Measurements from ENCODE around the gene HIVEP3. TPM values are rescaled to one million over a fixed set of nuclear protein-coding genes. Genes with fewer than 3 reads are reported as not detected.

HIVEP3 gene
- polyA plus RNA-seq, 6 donors from 2014 or later, result 0.83 to 2.1 (median 1.3) TPM

GRCh38 chr1:41633764-41634163, 285.0 kb downstream of the HIVEP3 start:
- Mint-ChIP-seq H3K27ac (peak overlapping the region in 3 of 6 donors; percentile 19 to 91 (median 21)), H3K4me3 (no peak overlapping the region), H3K9me3 (no peaks in the 10 kb centered on the region), H3K36me3 (peaks cover 0 to 4% of the 10 kb centered on the region in 2 donors), H3K27me3 (no peaks in the 10 kb centered on the region), H3K4me1 (peaks cover 13 to 46% (median 35%) of the 10 kb centered on the region in 3 donors)
- DNase-seq (no peak), ATAC-seq (ENCODE audit: low read depth in 2 of 2) (no peak)

- no peak overlapping the region for H3K4me3 Mint-ChIP-seq
- H3K27me3 Mint-ChIP-seq, result no peaks in the 10 kb centered on the region
- no peaks in the 10 kb centered on the region for H3K9me3 Mint-ChIP-seq
- H3K4me1 Mint-ChIP-seq, result peaks cover 16 to 48% (median 36%) of the 10 kb centered on the region in 3 donors
- ATAC-seq (ENCODE audit: low read depth in 2 of 2) (no peak), DNase-seq (no peak)
- peaks cover 3 to 12% of the 10 kb centered on the region in 2 donors for H3K36me3 Mint-ChIP-seq
- H3K27ac Mint-ChIP-seq, result peak overlapping the region in 5 of 6 donors; percentile 20 to 91 (median 57)
Observed at GRCh38 chr1:41632781-41633575, 285.7 kb downstream of the HIVEP3 start.

- H3K27me3 Mint-ChIP-seq, result no peaks in the 10 kb centered on the region
Observed at GRCh38 chr1:41631971-41632370, 286.8 kb downstream of the HIVEP3 start.

GRCh38 chr1:41631154-41631553, 287.6 kb downstream of the HIVEP3 start:
- DNase-seq (no peak), ATAC-seq (ENCODE audit: low read depth in 2 of 2) (no peak)
- H3K9me3 Mint-ChIP-seq, result no peaks in the 10 kb centered on the region
- no peak overlapping the region for H3K4me3 Mint-ChIP-seq
- peaks cover 3 to 18% of the 10 kb centered on the region in 2 donors for H3K36me3 Mint-ChIP-seq
- H3K27ac Mint-ChIP-seq, result peak overlapping the region in 2 of 6 donors; percentile 28 to 43
- H3K27me3 Mint-ChIP-seq, result no peaks in the 10 kb centered on the region
- peaks cover 19 to 47% (median 28%) of the 10 kb centered on the region in 3 donors for H3K4me1 Mint-ChIP-seq

More at GRCh38 chr1:41631971-41632370, 286.8 kb downstream of the HIVEP3 start:
- Mint-ChIP-seq H3K4me3 (no peak overlapping the region), H3K27ac (peak overlapping the region in 4 of 6 donors; percentile 8 to 50 (median 28)), H3K4me1 (peaks cover 18 to 48% (median 30%) of the 10 kb centered on the region in 3 donors), H3K36me3 (peaks cover 3 to 18% of the 10 kb centered on the region in 2 donors), H3K9me3 (no peaks in the 10 kb centered on the region)
- DNase-seq, result no peak
- ATAC-seq (ENCODE audit: low read depth in 2 of 2), result no peak

GRCh38 chr1:41629571-41629970, 289.2 kb downstream of the HIVEP3 start:
- no peak overlapping the region for H3K4me3 Mint-ChIP-seq
- peaks cover 22 to 40% (median 23%) of the 10 kb centered on the region in 3 donors for H3K4me1 Mint-ChIP-seq
- H3K36me3 Mint-ChIP-seq, result peaks cover 3 to 18% of the 10 kb centered on the region in 2 donors
- H3K27me3 Mint-ChIP-seq, result no peaks in the 10 kb centered on the region
- H3K9me3 Mint-ChIP-seq, result no peaks in the 10 kb centered on the region
- ATAC-seq (ENCODE audit: low read depth in 2 of 2) (no peak), DNase-seq (no peak)
- H3K27ac Mint-ChIP-seq, result peak overlapping the region in 2 of 6 donors; percentile 28 to 78

- H3K4me3 Mint-ChIP-seq, result no peak overlapping the region
- H3K36me3 Mint-ChIP-seq, result peaks cover 3 to 18% of the 10 kb centered on the region in 2 donors
- H3K9me3 Mint-ChIP-seq, result no peaks in the 10 kb centered on the region
- peak overlapping the region in 2 of 6 donors; percentile 15 to 76 for H3K27ac Mint-ChIP-seq
- ATAC-seq (ENCODE audit: low read depth in 2 of 2) (no peak), DNase-seq (no peak)
- no peaks in the 10 kb centered on the region for H3K27me3 Mint-ChIP-seq
- peaks cover 23 to 39% (median 26%) of the 10 kb centered on the region in 3 donors for H3K4me1 Mint-ChIP-seq
Observed at GRCh38 chr1:41629141-41629540, 289.6 kb downstream of the HIVEP3 start.

GRCh38 chr1:41627491-41628280, 291.0 kb downstream of the HIVEP3 start:
- Mint-ChIP-seq H3K27me3 (no peaks in the 10 kb centered on the region), H3K4me1 (peaks cover 32 to 46% (median 36%) of the 10 kb centered on the region in 3 donors), H3K27ac (peak overlapping the region in 2 of 6 donors; percentile 30 to 62), H3K36me3 (peaks cover 3 to 18% of the 10 kb centered on the region in 2 donors), H3K9me3 (no peaks in the 10 kb centered on the region), H3K4me3 (no peak overlapping the region)
- ATAC-seq (ENCODE audit: low read depth in 2 of 2) (no peak), DNase-seq (no peak)

GRCh38 chr1:41626616-41627375, 291.9 kb downstream of the HIVEP3 start:
- peak overlapping the region in 2 of 6 donors; percentile 30 to 80 for H3K27ac Mint-ChIP-seq
- peaks cover 3 to 18% of the 10 kb centered on the region in 2 donors for H3K36me3 Mint-ChIP-seq
- ATAC-seq (ENCODE audit: low read depth in 2 of 2), result no peak
- H3K27me3 Mint-ChIP-seq, result no peaks in the 10 kb centered on the region
- DNase-seq, result no peak
- H3K4me3 Mint-ChIP-seq, result no peak overlapping the region
- H3K9me3 Mint-ChIP-seq, result no peaks in the 10 kb centered on the region
- peaks cover 36 to 46% (median 42%) of the 10 kb centered on the region in 3 donors for H3K4me1 Mint-ChIP-seq

- Mint-ChIP-seq H3K4me3 (no peak overlapping the region), H3K36me3 (peaks cover 3 to 18% of the 10 kb centered on the region in 2 donors), H3K4me1 (peaks cover 37 to 48% (median 42%) of the 10 kb centered on the region in 3 donors), H3K27me3 (no peaks in the 10 kb centered on the region), H3K27ac (peak overlapping the region in 4 of 6 donors; percentile 28 to 80 (median 42)), H3K9me3 (no peaks in the 10 kb centered on the region)
- ATAC-seq (ENCODE audit: low read depth in 2 of 2) (no peak), DNase-seq (no peak)
Observed at GRCh38 chr1:41626146-41626545, 292.6 kb downstream of the HIVEP3 start.

GRCh38 chr1:41623736-41624135, 295.0 kb downstream of the HIVEP3 start:
- H3K9me3 Mint-ChIP-seq, result no peaks in the 10 kb centered on the region
- no peaks in the 10 kb centered on the region for H3K27me3 Mint-ChIP-seq
- H3K4me1 Mint-ChIP-seq, result peaks cover 49 to 52% (median 52%) of the 10 kb centered on the region in 3 donors
- ATAC-seq (ENCODE audit: low read depth in 2 of 2), result peak in 1 of 2 donors; percentile 1
- H3K27ac Mint-ChIP-seq, result peak overlapping the region; percentile 4 to 97 (median 89)
- no peak for DNase-seq
- H3K36me3 Mint-ChIP-seq, result peaks cover 3 to 22% of the 10 kb centered on the region in 2 donors
- peak overlapping the region; percentile 29 to 87 (median 79) for H3K4me3 Mint-ChIP-seq

- ATAC-seq (ENCODE audit: low read depth in 2 of 2), result peak; percentile 89 to 91
- H3K4me3 Mint-ChIP-seq, result peak overlapping the region; percentile 29 to 87 (median 80)
- H3K27ac Mint-ChIP-seq, result peak overlapping the region; percentile 26 to 97 (median 89)
- peaks cover 45 to 50% (median 49%) of the 10 kb centered on the region in 3 donors for H3K4me1 Mint-ChIP-seq
- H3K36me3 Mint-ChIP-seq, result peaks cover 0 to 16% of the 10 kb centered on the region in 2 donors
- peak; percentile 25 for DNase-seq
- no peaks in the 10 kb centered on the region for H3K27me3 Mint-ChIP-seq
- H3K9me3 Mint-ChIP-seq, result no peaks in the 10 kb centered on the region
Observed at GRCh38 chr1:41622859-41623732, 295.6 kb downstream of the HIVEP3 start.

- Mint-ChIP-seq H3K27me3 (no peaks in the 10 kb centered on the region), H3K4me1 (peaks cover 40 to 50% (median 47%) of the 10 kb centered on the region in 3 donors), H3K4me3 (peak overlapping the region in 6 of 8 donors; percentile 43 to 87 (median 80))
Observed at GRCh38 chr1:41622402-41622801, 296.3 kb downstream of the HIVEP3 start.

More at GRCh38 chr1:41622402-41622801, 296.3 kb downstream of the HIVEP3 start:
- no peaks in the 10 kb centered on the region for H3K9me3 Mint-ChIP-seq
- peak overlapping the region in 4 of 6 donors; percentile 48 to 97 (median 94) for H3K27ac Mint-ChIP-seq
- ATAC-seq (ENCODE audit: low read depth in 2 of 2), result no peak
- H3K36me3 Mint-ChIP-seq, result peaks cover 0 to 9% of the 10 kb centered on the region in 2 donors
- no peak for DNase-seq
